ENCODE measurements around the gene NEGR1.
A peak's percentile ranks its signal among the peaks of the same experiment; 100 is the strongest.

Gene NEGR1

DNA sequence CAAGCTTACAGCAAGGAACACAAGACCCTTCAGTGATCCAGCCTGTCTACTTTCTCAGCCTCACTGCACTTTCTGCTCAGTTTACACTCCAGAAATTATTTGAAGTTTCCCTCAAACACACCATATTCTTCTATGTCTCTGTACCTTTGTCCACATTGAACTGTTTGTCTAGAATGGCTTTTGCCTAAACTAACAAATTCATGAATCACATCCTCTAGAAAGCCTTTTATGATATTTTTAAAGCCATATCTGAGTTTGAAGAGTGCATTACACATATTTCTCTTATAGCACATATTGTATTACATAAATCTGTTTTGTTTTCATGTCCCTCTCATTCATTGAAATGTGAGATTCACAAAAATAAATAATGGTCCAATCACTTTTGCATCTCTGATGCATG is 755.5 kb downstream of the NEGR1 start:
- no peak for DNase-seq

DNA sequence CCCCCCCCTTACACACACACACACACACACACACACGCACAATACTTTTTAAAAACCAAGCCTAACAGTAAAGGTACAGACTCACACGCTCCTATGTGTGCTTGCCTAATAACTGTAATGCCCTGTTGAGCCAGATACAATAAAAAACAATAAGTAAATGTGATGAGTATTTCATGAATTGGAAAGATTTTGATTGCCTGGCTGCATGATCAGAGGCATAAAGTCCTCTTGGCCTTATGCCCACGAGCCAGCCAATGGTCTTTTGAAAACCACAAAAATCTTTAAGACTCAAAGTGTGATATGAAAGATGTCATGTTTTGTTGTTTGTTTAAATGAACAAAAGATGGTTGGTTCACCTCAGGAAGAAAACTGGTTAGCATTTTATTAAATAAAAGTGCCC is 759.6 kb downstream of the NEGR1 start:
- no peak for DNase-seq

DNA sequence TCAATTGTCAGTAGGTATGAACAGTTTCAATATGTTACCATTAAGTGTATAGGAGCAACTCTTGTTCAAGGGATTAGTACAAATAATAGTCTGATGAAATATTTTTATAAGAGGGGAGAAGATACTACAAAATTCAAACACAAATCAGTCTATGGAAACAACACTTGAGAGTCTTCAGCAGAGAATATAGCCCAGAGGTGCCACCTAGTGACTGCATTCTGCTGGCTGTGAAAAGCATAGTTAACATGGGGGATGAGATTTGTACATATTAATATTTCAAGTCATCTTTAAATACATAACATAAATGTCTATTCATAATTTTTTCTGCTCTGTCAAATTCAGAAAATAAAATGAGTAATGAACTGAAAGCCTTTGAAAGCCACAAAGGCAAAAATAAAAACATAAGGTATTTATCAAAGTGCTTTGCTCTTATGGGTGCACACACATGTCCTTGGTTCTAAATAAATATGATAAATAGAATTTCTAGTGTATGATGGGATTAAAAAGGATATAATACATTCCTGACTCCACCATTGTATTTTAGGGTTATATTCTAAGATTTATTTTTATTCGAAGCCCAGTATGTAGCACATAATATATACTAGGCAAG is 760.6 kb downstream of the NEGR1 start:
- DNase-seq, result peak; percentile 65

DNA sequence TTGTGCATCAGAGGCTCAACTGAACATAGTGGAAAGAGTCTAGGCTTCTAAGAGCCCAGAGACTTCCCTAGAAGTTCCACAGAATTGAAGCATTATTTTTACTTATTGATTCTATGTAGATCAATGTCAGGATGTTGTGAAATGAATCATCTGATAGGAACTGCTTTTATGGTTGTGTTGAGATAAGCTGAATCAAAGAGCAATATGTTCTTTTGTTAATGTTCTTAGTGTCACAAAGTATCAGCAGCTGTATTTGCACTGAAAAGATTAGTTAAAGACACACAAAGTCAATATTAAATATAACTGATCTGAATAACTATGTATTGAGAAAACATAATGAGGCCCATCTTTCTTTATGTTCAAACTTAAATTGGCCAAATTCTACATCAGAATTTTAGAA is 770.8 kb downstream of the NEGR1 start:
- no peak for DNase-seq

DNA sequence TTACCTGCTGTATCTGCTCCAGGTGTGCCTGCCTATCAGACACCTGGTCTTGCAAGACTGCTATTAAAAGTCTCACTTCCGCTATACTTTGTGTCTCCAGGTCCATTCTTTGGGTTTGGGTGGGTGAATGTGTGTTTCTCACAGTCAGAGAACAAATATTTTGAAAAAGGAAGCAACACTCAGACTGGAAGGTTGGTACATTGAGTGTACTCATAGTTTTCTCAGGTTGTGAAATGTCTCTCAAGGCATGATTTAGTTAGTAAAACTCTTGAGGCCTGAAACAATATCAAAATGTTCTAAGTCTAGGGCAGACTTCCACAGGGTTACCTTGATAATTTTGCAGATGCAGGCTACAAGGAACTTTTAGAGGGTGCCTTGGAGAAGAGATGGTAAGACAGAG is 771.6 kb downstream of the NEGR1 start:
- no peak for DNase-seq

DNA sequence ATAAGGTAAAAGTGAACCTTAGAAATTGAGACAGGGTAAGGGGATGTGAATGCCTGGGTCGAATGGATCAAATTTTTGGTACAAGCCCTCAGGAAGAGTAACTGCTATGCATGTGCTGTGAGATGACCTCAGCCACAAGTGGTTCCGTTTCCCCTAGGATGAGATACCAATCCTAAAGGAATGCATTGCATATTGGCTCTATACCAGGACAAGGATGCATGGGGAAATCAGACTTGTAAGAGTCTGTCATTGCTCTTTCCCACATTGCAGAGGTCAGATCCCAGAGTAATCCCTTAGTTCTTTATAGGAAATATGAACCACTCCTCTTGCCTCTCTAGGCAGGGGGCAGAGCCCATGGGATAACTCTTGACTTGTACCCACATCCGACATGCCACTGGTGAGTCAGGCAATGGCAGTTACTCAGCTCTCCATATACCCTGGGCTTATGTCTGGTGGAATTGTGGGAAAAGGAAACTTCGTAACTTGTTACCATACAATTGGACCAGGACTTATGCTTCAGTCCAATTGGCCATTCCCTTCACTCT is 773.2 kb downstream of the NEGR1 start:
- no peak for DNase-seq

DNA sequence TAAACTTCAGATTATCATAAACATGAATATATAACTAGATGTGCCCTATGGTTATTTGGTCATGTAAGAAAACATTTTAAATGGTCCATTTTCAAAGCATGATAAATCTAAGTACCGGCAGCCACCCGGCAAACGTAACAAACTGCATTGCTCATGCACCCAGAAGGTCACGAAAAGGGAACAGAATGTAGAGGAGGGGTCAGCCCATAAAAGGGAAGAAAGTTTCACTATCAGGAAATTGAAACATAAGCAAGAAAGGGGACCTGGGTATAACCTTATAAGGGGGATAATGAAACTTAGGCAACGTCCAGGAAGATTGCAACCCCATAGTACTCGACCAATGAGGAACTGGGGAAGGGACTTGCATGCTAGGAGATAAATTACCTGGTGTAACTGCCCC is 780.3 kb downstream of the NEGR1 start:
- no peak for DNase-seq

DNA sequence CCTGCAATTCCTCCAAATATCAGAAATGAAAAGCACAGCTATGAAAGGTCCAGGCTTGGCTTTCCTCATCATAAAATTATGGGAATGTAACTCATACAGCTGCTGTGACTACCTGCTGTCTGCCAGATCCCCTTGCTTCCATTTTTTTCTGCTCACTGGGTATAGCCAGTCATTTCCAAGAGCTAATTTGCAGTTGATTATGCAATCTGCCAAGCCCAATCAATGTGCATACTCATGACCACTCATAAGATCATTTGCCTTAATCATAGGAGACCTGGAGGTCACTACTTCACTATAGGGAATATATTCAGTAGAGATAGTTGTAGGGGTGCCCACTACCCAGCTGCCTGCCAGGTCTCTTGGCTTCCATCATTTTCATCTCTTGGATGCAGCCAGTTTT is 783.8 kb downstream of the NEGR1 start:
- no peak for DNase-seq

DNA sequence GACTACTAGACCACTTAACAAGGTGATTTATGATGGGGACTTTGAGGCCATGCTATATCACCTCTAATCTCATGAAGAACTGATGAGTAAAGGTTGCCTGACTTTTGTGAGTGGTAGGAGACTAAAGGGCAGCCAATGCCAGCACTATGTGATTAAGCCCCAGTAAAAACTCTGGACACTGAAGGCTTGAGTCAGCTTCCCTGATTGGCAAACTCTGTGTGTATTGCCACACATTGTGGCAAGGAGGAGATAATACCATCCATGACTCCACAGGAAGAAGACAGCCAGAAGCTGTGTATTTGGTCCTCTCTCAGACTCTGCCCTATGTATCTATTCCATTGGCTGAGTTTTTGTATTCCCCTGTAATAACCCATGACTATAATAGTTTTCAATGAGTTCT is 788.2 kb downstream of the NEGR1 start:
- no peak for DNase-seq

DNA sequence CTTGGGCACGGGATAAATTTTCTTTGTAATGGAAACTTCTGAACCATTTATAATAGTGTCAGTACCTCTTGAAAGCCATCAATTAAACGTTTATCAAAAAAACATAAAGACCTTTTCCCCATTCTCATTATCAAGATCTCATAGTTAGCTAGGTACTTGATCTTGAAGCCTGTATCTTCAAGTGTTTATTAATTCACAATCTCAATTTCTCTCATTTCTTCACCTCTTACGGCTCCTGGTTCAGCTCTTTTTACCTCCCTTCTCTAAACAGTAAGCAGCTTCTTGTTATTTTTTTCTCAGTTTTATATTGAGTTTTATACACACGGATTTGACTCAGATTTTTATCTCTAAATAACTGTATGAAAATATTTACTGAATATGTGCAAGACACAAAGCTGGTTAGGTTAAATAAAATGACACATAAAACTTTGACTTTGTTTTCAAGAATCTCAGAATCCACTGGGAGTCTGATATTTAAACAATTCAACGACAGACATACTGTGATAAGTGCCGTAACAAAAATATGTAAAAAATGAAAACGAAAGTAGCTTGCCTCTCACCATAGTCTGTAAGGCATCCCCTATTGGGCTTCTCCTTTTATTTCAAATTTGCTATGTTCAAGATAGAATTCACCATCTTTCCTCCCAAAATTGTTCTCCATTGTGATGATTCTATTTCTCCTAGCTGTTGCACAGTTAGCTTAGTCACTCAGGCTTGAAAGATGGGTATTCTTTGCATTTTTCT is 789.9 kb downstream of the NEGR1 start:
- no peak for DNase-seq

DNA sequence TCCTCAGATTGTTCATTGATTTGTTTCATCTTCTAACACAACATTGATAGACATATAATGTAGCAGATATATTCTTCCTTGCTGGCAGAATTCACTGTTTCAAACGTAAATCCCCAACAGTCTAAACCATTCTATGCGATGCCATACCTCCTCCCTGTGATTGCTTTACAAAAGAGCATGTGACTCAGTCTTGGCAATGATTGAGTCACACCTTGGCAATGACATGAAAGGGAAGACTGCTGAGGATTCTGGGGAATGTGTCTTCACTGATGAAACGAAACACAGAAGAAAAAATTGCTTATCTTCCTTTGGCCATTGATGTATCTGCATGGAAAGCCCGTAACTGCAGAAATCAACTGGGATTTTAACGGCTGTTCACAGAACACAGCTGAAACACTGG is 791.9 kb downstream of the NEGR1 start:
- no peak for DNase-seq

DNA sequence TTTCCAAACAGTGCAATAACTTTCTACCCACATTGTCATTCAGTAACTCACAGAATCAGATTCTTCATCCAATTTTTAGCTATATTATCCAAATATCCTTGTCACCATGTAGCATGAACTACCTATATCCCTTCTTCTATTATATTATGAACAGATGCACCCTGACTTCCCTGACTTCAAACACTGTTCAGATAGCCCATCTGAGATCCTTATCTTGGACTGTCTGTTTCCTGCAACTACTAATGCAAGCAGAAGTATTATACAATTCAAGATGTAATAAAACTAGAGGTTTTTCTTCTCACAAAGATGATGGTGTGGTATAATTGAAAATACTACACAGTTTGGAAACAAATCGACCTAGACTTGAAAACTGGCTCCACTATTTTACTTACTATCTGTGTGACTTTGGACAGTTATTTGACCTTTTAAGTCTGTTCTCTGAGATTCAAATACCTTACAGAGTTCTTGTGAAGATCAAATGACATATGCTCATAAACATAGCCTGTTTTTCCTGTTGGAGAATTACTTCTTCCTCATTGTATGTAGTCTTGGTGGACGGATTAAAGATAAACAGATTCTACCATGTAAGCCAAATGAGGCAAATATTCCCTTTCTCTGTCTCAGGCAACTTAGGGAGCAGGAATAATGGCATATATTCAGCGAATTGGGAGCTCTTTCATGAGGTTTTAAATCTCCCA is 793.6 kb downstream of the NEGR1 start:
- no peak for DNase-seq

DNA sequence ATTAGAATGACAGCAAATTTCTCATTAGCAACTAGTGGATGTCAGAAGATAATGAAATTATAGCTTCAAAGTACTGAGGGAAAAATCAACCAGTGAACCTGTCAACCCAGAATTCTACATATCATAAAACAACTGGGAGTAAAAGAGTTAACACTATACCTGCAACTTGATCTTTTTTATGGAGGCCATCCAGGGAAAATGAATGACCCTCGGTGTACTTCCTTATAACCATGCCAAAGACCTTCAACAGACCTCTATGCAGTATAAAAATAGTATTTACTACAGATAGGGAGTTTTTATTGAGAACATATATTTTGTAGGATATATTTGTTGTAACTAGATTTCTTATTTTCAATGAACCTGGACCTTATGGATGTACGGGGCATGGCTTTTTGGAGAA is 809.0 kb downstream of the NEGR1 start:
- DNase-seq, result no peak

DNA sequence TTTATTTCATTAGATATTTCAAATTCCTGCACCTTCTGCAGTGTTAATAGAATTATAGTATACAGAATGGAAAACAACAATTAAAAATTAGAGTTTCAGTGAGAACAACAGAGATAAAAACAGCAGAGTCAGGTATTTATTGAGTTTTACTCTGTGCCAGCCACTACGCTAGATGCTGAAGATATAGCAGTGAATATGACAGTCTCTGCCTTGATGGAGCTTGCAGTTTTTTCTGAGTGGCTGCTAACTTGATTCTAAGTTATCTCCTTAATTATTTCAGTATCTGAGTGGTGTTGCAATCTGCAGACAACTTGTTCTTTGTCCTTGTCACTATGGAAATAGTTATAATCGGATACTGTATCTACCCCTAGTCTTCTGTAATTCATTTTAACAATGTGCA is 817.2 kb downstream of the NEGR1 start:
- DNase-seq, result no peak

DNA sequence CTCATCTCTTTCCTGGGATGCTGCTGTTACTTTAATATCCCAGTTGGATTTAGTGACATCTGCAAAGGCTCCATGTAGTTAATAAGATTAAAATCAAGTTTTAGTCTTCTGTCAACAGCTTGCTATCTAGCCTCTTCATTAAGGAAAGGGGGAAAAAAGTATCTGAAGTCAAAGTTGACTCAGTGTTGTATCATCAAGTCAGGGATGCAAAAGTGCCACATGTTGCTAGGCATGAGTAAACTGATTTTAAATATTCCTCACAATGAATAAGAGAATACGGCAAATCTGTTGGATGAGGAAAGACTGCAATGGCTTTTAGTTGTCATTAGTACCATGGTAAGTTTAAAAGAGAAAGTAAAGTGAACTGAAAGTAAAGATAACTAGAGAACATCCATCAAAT is 818.3 kb downstream of the NEGR1 start:
- no peak for DNase-seq

DNA sequence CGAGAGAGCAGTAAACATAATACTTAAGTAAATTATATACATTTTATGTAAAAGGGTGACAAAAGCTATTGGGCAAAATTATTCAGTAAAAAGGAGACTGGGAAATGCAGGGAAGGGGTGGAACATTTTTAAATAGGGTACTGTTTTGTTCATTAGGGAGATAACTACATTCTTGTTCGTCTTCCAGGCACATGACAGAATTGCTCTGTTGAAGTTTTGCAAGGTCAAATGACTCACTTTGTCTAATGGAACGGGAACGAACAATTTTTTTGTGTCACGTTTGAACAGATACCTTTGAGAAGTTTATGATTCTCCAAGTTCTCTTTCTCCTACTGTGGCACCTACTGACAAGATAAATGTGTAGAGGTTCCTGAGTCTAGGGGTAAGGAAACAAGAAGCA is 819.2 kb downstream of the NEGR1 start:
- no peak for DNase-seq

DNA sequence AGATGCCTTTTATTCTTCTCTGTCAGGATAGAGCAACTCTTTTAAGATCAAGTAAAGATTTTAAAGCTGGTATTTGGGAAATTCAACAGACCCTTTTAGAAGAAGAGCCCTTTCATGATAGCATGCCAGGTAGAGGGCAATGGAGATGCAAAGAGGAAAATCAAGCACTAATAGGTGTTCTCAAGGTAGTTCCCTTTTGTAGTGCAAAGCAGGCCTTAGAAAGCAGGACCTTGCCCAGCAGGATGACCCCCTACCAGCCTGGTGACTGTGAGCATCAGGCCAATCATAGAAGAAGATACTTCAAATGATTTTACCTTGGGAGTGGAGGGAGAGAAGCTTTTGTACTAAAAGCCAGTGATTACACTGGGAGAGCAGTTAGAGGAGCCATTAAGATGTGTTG is 820.1 kb downstream of the NEGR1 start:
- DNase-seq, result no peak

DNA sequence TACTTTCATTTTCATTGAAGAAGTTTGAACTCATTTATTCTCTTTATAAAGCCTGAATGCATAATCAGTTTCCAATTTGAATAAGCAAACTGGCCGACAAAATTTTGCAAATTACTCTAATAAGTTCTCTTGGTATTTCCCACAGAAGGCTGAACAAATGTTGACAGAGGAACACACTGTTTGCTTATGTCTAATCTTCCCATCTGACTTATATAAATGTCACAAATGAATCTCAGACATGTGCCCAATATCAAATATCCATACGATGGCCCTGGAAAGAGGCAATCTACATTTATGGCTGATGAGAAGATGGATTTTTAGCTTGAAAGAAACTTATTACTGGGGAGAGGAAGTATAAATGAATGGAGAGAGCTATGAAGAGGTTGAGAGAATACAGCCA is 820.9 kb downstream of the NEGR1 start:
- no peak for DNase-seq

DNA sequence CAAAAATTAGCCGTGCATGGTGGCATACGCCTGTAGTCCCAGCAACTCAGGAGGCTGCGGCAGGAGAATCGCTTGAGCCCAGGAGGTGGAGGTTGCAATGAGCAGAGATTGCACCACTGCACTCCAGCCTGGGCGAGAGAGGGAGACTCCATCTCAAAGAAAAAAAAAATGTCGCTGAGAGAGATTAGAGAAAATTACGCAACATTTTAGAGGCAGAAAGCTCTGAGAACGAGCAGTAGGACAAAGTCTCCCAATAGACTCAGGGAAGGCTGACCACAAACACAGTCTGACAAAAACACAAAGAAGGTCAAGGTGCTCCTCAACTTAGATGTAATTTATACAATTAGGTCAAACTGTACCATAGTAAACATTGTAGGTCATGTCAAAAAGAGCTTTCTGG is 833.9 kb downstream of the NEGR1 start:
- no peak for DNase-seq

DNA sequence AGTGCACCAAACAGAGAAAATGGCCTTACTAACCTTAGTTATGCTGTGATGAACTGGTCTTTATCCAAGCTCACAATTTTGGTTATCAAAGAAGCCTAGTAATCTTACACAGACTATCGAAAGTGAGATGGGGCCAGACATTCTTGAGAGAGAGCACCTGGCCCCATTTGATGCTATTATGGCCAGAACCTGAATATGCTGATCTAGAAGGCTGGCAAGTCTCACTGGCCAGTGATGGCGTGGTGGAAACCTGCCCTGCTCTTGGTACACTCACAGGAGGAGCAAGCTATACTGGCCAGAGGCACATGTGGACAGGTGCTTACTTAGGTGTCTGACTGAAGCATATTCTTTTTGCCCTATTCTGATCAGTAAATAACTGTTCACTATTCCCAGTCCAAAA is 843.7 kb downstream of the NEGR1 start:
- DNase-seq, result peak; percentile 28

DNA sequence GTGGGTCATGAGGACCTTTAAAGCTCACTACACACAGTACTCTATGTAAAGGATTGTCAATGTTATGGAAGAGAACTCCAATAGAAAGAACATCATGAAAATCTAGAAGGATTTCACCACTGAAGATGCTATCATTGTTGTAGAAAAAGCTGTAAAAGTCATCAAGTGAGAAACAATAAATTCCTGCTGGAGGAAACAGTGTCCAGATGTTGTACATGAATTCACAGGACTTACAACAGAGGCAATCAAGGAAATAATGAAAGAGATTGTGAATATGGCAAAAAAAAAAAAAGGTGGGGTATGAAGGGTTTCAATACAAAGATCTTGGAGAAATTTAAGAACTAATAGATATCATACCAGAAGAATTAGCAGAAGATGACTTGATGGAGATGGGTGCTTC is 846.4 kb downstream of the NEGR1 start:
- DNase-seq, result no peak

DNA sequence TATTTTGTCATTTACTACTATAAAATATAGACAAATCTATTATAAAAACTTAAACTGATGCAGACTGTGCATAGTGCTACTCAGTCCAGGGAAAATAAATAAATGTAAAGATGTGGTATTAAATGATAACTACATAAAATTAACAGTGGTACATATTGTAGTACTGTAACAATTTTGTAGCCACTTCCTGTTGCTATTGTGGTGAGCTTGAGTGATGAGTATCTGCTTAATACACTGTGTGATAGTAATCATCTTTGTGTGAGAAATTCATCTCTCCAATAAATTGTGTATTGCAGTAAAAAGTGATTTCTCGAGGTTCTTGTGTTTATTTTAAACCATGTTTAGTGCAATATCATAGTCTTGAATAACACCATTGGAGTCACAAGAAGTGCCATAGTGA is 848.1 kb downstream of the NEGR1 start:
- no peak for DNase-seq

DNA sequence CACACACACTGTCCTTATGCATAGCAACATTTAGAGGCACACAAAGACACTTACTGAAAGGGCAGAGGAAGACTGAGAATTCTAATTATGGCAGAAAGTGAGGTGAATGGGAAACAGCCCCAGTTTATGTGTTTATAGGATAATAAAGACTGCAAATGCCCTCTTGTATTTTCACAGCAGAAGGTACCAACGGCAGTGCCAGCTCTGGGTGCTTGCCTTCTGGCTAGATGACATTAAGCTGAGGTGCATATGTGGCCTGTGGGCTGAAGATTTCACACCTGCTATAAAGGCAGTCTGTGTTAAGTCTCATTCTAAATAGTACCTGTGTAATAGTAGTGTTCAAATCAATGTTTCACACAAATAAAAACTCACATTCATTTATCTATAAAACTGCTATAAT is 854.3 kb downstream of the NEGR1 start:
- no peak for DNase-seq

DNA sequence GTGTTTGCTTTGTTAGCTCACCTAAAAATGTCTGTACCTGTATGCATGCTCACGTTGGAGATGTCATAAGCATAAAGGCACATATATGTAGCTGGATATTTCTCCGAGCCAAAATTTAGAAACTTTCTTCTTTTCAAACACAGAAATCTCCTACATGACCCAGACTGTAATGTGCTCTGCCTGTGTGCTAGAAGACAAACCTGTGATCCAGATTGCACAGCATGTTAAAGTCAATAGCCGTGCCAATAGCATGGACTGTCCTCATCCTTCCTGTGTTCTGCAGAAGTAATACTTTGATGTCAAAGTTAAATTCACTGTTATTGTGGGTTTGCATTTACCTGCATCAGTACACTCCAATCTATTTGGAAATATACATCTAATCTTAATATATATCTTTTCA is 855.3 kb downstream of the NEGR1 start:
- no peak for DNase-seq

All from NCI-H1105 treated with DMSO at 0.1 percent for 48 hours (cell line).